SU-DHL-6 (cell line): ENCODE data around the gene TRAPPC2.

Experiments used
- H2AFZ ChIP-seq: fragments of 200-600 bp; sonication (generic); 2 replicates; pipeline ENCODE4 v1.6.1; 2014; ENCODE audit warnings: low read depth, mild to moderate bottlenecking, moderate library complexity, mixed read lengths, antibody characterized with exemption, low read length; ENCODE audit not compliant: severe bottlenecking
- H3F3A ChIP-seq: fragments of 200-600 bp; shearing (Covaris generic); 2 replicates; pipeline ENCODE4 v1.6.0; 2016; ENCODE audit warnings: antibody characterized with exemption, mild to moderate bottlenecking; ENCODE audit not compliant: insufficient read depth
- H3K27ac ChIP-seq: fragments of 200-600 bp; sonication (generic); 2 replicates; pipeline ENCODE4 v1.5.1; 2016; ENCODE audit warnings: low read depth, mild to moderate bottlenecking, low read length, moderate library complexity, mixed read lengths
- H3K27me3 ChIP-seq: fragments of 200-600 bp; sonication (generic), shearing (Covaris generic); 2 replicates; pipeline ENCODE4 v1.6.0; 2014; ENCODE audit warnings: mild to moderate bottlenecking, low read length
- H3K36me3 ChIP-seq: fragments of 200-600 bp; sonication (generic); 2 replicates; pipeline ENCODE4 v1.6.1; 2014; ENCODE audit warnings: mild to moderate bottlenecking, low read length, mixed read lengths
- H3K4me2 ChIP-seq: fragments of 300-600, 200-600 bp; shearing (Covaris generic), sonication (generic); 2 replicates; pipeline ENCODE4 v1.6.0; 2014; ENCODE audit warnings: low read length, low read depth, mild to moderate bottlenecking; ENCODE audit not compliant: poor library complexity, severe bottlenecking
- H3K4me3 ChIP-seq: fragments of 200-600 bp; sonication (generic); 2 replicates; pipeline ENCODE4 v1.5.1; 2014; ENCODE audit warnings: antibody characterized with exemption, low read length, mild to moderate bottlenecking, mixed read lengths; ENCODE audit not compliant: insufficient read depth, poor library complexity, severe bottlenecking
- H3K79me2 ChIP-seq: fragments of 200-600 bp; sonication (generic); 2 replicates; pipeline ENCODE4 v1.6.1; 2014; ENCODE audit warnings: mild to moderate bottlenecking, low read length, moderate library complexity; ENCODE audit not compliant: insufficient read depth
- H3K9ac ChIP-seq: fragments of 200-600 bp; sonication (generic); 2 replicates; pipeline ENCODE4 v1.7.0; 2014; ENCODE audit warnings: mild to moderate bottlenecking, low read length
- H3K9me2 ChIP-seq: fragments of 200-600 bp; sonication (generic); replicated peaks from 2 replicates; pipeline ENCODE4 v1.6.1; 2014; ENCODE audit warnings: low read length; ENCODE audit not compliant: insufficient read depth
- H3K9me3 ChIP-seq: fragments of 200-600 bp; sonication (generic); 2 replicates; pipeline ENCODE4 v1.6.1; 2014; ENCODE audit warnings: low read length, mixed read lengths; ENCODE audit not compliant: insufficient read depth
- H4K20me1 ChIP-seq: fragments of 200-600 bp; sonication (generic); 2 replicates; pipeline ENCODE4 v1.6.1; 2014; ENCODE audit warnings: low read depth, mild to moderate bottlenecking, antibody characterized with exemption, low read length, moderate library complexity, mixed read lengths
- EZH2phosphoT487 ChIP-seq: fragments of 200-600 bp; sonication (generic), shearing (Covaris generic); conservative IDR thresholded peaks from 2 replicates; pipeline ENCODE4 v1.6.1; 2018; ENCODE audit warnings: mild to moderate bottlenecking, antibody characterized with exemption, low read length, moderate library complexity, mixed read lengths
- TF ChIP-seq, protein P1 (sequence below): fragments of 200-600 bp; sonication (generic); IDR thresholded peaks from one replicate; pipeline ENCODE4 v1.5.1; 2017; ENCODE audit warnings: antibody characterized with exemption, mild to moderate bottlenecking, low read length, moderate library complexity; ENCODE audit not compliant: insufficient read depth, poor library complexity, severe bottlenecking

TRAPPC2 gene

DNA sequence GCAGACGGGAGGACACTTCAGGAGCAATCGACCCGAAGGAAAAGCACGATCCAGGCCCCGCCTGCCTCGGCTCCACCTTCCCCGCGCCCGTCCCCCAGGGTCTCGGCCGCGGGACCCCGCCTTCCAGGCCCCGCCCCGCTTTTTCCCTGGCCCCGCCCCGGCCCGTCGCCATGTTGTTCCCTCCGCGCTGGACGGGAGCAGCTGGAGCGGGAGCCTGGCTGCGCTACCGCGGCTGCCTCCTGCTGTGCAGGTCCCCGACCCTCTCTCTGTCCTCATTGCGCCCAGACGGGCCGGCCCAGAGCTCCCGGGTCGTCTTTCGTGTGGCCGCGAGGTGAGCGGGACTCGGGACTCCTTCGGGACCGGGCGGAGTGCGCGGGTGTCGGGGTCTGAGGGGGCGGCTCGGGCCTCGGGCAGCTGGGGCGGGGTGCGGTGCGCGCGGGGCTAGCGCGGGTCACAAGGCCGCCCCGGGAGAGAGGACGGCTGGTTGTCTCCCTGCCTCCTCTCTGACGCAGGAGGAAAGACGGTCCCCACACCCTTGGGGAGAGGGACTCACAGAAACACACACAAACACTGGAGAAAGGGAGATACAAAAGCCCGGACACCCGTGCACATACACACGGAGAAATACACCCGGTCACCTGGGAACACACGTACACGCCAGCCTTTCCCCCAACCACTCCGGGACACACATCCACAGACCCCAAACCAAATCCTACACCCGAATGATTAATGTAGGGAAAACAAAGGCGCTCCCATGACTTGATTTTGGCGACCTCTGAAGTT, 45.3 kb downstream of the TRAPPC2 start, which contains the start of gene RAB9A:
Gene RAB9A (plus strand): TSS at position 171 of the 783 bp plus-strand sequence. CDS start 19,619 bp downstream, outside the sequence.
- TF ChIP-seq EZH2phosphoT487, result no peak
- TF ChIP-seq, protein P1, sequence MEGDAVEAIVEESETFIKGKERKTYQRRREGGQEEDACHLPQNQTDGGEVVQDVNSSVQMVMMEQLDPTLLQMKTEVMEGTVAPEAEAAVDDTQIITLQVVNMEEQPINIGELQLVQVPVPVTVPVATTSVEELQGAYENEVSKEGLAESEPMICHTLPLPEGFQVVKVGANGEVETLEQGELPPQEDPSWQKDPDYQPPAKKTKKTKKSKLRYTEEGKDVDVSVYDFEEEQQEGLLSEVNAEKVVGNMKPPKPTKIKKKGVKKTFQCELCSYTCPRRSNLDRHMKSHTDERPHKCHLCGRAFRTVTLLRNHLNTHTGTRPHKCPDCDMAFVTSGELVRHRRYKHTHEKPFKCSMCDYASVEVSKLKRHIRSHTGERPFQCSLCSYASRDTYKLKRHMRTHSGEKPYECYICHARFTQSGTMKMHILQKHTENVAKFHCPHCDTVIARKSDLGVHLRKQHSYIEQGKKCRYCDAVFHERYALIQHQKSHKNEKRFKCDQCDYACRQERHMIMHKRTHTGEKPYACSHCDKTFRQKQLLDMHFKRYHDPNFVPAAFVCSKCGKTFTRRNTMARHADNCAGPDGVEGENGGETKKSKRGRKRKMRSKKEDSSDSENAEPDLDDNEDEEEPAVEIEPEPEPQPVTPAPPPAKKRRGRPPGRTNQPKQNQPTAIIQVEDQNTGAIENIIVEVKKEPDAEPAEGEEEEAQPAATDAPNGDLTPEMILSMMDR, result no peak
- Histone ChIP-seq H3K4me2 (peak within 1 kb of the TSS; percentile 82), H3K27me3 (no peaks in the 10 kb centered on the region), H3K9ac (peak within 1 kb of the TSS; percentile 74), H3F3A (no peaks in the 10 kb centered on the region), H4K20me1 (no peaks in the 10 kb centered on the region), H3K79me2 (no peaks in the 10 kb centered on the region), H3K27ac (no peak within 1 kb of the TSS), H3K36me3 (no peaks in the 10 kb centered on the region), H3K9me3 (no peaks in the 10 kb centered on the region), H3K9me2 (no peaks in the 10 kb centered on the region), H3K4me3 (peak within 1 kb of the TSS; percentile 67), H2AFZ (peak within 1 kb of the TSS; percentile 94)

DNA sequence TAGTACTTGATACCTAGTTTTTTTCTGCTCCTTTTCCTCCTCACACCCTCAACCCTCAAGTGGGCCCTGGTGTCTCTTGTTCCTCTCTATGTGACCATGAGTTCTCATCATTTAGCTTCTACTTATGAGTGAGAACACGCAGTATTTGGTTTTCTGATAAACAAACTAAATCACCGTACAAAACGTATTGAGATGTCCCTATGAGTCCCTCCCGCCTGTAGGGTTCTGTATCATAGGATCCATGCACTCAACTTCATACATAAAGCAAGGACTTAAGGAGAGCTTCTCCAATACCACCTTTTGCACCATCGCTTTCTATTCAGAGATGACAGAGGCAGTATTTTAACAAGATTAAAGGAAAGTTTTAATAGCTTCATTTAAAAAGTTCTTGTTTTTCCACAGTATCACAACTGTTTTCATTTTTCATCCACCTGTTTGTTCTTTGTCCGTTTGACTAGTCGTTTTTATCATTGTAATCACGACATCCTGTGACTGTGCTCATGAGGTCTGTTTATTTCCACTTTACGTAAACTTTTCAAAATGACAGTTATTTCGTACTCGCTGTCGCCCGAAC, 45.9 kb downstream of the TRAPPC2 start:
- no peaks in the 10 kb centered on the region for H4K20me1 ChIP-seq
- TF ChIP-seq EZH2phosphoT487, result no peak
- TF ChIP-seq, protein P1, result no peak
- H3K4me2 ChIP-seq, result peak overlapping the region; percentile 82
- no peaks in the 10 kb centered on the region for H3K79me2 ChIP-seq
- H3K27me3 ChIP-seq, result no peaks in the 10 kb centered on the region
- H3K9me3 ChIP-seq, result no peaks in the 10 kb centered on the region
- no peak overlapping the region for H3K27ac ChIP-seq
- peak overlapping the region; percentile 67 for H3K4me3 ChIP-seq
- H3K36me3 ChIP-seq, result no peaks in the 10 kb centered on the region
- no peaks in the 10 kb centered on the region for H3F3A ChIP-seq
- peak overlapping the region; percentile 94 for H2AFZ ChIP-seq
- H3K9me2 ChIP-seq, result no peaks in the 10 kb centered on the region
- peak overlapping the region; percentile 74 for H3K9ac ChIP-seq

DNA sequence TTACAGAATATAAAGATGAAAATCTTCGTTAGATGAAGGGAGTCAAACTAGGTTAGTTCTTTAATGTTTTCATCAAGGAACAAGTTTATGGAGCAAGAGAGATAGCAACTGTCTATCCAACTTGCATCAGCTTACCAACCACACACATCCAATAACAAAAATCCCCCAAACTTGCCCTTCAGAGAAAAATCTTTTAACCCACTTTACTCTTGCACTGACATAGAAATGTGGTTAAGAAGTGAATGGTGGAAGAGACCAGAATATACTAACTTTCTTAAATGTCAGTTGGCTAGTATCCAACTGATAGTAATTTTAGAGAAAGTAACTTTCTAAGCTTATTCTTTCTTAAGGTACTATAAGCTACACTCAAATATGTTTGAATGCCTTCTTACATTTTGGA, 47.2 kb downstream of the TRAPPC2 start:
- no peak overlapping the region for H3K9ac ChIP-seq
- no peak overlapping the region for H3K4me3 ChIP-seq
- no peaks in the 10 kb centered on the region for H3K79me2 ChIP-seq
- TF ChIP-seq, protein P1, result no peak
- no peaks in the 10 kb centered on the region for H3K36me3 ChIP-seq
- no peak overlapping the region for H3K27ac ChIP-seq
- no peak overlapping the region for H3K4me2 ChIP-seq
- H3F3A ChIP-seq, result no peaks in the 10 kb centered on the region
- H4K20me1 ChIP-seq, result no peaks in the 10 kb centered on the region
- H2AFZ ChIP-seq, result no peak overlapping the region
- no peaks in the 10 kb centered on the region for H3K27me3 ChIP-seq
- no peaks in the 10 kb centered on the region for H3K9me2 ChIP-seq
- no peaks in the 10 kb centered on the region for H3K9me3 ChIP-seq
